ACHN (cell line): Measurements from ENCODE around the gene KIAA0319L.
"Not testable (repeated sequence)": the region's sequence is repeated elsewhere in the genome, so short reads cannot be mapped to it uniquely, and the experiment has no call there.

ENCODE experiments used
- DNase-seq: peaks from one replicate; pipeline ENCODE4 v3.0.0-alpha.2; 2015
- in situ Hi-C: cut with HindIII; loops from 2 replicates; pipeline ENCODE4 v1.10.0; 2017; ENCODE audit warnings: low sequenced_read_pairs, low pct_ligation_motif_present, low pct_unique_long_range_greater_than_20kb

The KIAA0319L gene

DNA sequence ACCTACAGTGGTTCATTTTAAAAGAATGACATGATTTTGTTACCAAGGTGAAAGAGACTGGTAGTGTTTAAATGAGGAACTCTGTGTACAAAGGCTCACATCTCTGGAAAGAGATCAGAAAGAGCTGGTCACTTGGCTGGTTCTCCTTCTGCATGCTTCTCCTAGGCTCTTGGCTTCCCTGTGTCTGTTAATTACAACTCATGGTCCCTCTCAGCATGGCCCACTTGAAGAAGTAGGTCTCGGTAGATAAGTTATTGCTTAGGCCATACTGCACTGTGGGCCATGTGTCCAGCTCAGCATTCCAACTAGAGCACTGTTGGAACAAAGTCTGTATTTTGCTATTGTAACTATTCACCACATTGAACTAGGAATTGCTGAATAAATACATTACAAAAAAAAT lies 91.1 kb downstream of the KIAA0319L start:
- no peak for DNase-seq
- in situ Hi-C loops = no loop called here

- in situ Hi-C loops = not testable (repeated sequence)
Measured at GRCh38 chr1:35463749-35464148, 93.5 kb downstream of the KIAA0319L start.

GRCh38 chr1:35463232-35463631 lies 94.0 kb downstream of the KIAA0319L start:
- no peak for DNase-seq
- in situ Hi-C loops = no loop called here

More at GRCh38 chr1:35463749-35464148, 93.5 kb downstream of the KIAA0319L start:
- DNase-seq = not testable (repeated sequence)

DNA sequence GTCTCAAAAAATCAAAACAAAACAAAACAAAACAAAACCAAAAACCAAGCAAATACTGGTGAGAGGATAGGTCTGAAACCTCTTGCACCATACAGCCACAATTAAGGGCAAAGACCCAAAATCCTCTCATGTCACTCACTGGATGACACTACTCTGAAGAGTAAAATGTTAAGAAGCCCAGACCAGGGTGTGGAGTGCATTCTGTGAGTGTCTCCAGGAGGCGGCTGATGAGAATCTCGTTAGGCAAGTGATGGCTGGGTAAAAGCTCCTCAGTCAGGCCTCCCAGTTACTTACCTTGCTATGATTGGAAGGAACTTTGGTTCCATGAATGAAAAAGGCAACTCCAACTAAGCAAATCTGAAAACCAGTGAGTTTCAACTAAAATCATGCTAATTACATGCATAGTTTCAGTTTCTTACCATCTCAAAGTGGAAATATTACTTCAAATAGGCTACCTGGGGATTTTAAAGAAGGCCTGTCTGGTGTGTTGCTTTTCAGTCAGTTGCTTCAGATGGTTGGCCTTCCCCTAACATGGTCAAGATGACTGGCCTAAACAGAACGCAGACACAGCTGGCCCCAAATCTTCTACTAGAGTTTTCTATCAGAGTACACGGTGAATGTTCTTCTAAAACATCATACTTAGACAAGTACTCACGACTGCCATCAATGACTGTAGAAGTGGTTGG lies 95.1 kb downstream of the KIAA0319L start:
- no peak for DNase-seq
- in situ Hi-C loops = no loop called here

DNA sequence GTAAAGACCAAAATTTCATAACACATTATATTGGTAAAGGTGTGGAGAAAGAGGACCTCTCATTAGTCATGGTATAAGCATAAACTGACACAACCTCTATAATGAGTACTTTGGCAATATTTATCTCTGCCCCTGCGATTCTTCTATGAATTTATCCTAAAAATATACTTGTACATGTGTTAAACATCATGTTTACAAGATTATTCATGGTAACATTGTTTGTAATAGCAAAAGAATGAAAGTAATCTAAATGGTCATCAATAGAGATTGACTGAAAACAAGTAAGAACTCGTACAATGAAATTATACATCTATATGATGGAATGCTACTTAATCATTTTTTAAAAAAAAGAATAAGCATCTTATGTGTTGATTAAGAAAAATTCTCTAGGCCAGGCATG lies 96.4 kb downstream of the KIAA0319L start:
- DNase-seq = no peak
- in situ Hi-C loops = no loop called here

DNA sequence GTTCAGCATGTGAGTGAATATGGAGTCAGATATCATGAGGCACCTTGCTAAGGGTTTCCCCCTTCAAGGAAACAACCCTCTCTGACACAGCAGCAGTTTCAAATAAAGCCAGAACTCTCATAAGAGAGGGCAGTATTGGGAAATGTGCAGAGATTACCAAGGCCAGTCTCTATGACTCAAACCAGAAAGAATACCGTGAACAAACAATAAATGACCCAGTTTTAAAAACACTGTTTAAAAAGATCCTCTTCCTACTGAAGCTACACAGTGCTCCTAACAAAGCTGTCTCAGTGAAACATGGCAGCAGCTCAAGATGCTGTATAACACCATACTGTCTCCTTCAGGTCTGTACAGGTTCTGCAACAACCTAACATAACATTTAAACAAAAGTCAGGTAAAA lies 102.6 kb downstream of the KIAA0319L start:
- in situ Hi-C loops = no loop called here
- no peak for DNase-seq

DNA sequence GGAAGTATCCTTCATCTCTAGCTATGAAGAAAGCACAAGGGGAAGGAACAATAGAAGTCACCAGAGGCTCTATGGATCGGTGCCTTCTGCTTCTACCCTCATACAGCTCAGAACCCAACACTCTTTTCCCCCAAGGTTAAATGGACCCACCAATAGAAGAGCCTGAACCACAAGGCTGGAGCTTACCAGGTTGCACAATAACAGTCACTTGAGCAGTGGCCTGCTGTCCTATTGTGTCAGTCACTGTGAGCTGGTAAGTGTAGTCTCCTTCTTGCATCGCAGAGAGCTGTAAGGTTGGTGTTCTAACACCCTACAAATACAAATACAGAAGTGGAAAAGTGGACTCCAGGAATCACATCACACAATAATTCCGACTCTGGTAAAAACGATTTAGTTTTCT lies 103.0 kb downstream of the KIAA0319L start:
- in situ Hi-C loops = no loop called here
- DNase-seq = no peak

DNA sequence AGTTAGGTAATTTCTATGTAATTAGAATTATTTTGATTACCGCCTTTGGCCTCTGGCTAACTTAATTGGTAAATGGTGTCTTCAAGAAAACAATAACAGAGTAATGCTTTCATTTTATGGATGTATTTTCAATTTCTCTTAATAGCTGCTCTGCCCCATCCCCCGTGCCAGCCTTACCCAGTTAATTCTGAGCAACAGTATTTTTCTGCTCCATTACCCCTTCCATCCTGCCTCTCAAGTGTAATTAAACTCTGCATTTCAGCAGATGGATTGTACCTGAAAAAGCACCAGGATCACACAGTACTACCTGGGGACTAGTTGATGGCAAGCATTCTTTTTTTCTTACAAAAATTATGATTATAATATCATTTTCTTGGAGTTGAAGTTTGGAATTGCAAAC lies 104.2 kb downstream of the KIAA0319L start:
- no peak for DNase-seq
- in situ Hi-C loops = no loop called here

- no peak for DNase-seq
- in situ Hi-C loops = no loop called here
Measured at GRCh38 chr1:35452106-35452774, 105.0 kb downstream of the KIAA0319L start.

DNA sequence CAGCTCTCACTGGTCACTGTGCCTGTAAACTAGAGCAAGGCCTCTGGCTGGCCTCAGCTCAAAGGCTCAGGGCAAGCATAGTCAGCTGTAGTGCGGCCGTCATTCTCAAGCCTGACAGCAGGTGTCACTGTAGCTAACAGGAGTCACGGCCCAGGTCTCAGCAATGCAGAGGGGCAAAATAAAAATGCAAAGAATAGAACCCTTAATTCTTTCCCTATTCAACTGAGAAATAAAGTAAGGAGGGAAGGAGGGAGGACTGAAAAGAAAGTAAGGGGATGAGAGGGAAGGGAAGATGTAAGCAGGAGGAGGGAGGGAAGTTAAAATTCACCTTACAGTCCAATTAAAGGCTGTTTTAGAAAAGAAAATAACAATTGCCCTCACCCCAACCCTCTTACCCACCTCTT lies 106.1 kb downstream of the KIAA0319L start:
- in situ Hi-C loops = no loop called here
- DNase-seq = peak; percentile 59

GRCh38 chr1:35449334-35450008 lies 107.7 kb downstream of the KIAA0319L start:
- in situ Hi-C loops = no loop called here
- DNase-seq = peak; percentile 8

DNA sequence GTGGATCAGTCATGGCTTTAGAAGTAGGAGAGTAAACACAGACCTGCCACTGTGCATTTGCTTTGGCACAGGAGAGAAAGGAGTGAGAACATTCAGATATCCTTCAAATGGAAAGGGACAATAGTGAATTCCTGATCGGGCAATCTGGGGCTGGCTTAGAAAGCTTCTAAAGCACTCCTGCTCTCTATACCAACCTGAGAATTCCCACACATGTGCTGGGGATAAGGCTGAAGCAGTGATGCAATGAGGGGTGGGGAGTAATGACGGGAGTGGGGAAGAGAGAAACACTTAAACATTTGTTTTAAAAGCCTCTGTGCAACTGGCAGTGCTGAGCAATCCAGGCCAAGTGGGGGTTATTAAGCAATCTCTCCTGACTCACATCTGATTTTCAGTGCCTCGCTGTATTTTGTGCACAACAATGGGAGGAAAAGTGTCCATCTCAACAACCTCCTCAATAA lies 108.8 kb downstream of the KIAA0319L start:
- DNase-seq = no peak
- in situ Hi-C loops = no loop called here

- no peak for DNase-seq
- in situ Hi-C loops = no loop called here
Measured at GRCh38 chr1:35447278-35447677, 109.9 kb downstream of the KIAA0319L start.

DNA sequence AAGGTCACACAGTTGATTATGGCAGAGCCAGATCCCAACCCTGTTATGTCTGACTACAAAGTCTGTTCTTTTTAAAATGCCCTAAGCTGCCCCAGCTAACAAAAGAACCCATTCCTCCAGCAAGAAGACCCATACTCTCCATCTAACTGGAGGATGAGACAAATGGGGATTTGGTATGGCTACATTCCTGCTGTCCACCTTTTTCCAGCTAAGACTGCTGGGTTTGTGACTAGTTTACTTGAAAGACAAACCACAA lies 112.8 kb downstream of the KIAA0319L start:
- in situ Hi-C loops = no loop called here
- no peak for DNase-seq

GRCh38 chr1:35443768-35444518 lies 113.3 kb downstream of the KIAA0319L start:
- in situ Hi-C loops = no loop called here
- DNase-seq = no peak

DNA sequence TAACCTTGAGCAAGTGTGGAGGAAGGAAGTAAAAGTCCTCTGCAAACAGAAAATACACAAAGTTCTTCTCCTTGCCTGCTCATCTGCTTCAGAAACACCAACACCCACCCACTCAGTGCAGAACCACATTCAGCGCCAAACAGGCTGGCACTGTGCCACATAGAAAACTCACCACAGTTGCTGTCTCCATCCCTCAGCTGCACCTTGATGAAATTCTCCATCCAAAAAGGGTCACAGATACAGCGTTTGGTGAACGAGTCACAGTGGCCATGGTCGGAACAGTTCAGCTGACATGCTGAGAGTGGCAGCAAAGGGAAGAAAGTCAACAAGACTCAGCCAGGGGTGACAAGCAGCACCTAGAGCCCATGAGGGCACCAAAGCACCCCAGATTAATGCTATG lies 114.5 kb downstream of the KIAA0319L start:
- in situ Hi-C loops = no loop called here
- no peak for DNase-seq

DNA sequence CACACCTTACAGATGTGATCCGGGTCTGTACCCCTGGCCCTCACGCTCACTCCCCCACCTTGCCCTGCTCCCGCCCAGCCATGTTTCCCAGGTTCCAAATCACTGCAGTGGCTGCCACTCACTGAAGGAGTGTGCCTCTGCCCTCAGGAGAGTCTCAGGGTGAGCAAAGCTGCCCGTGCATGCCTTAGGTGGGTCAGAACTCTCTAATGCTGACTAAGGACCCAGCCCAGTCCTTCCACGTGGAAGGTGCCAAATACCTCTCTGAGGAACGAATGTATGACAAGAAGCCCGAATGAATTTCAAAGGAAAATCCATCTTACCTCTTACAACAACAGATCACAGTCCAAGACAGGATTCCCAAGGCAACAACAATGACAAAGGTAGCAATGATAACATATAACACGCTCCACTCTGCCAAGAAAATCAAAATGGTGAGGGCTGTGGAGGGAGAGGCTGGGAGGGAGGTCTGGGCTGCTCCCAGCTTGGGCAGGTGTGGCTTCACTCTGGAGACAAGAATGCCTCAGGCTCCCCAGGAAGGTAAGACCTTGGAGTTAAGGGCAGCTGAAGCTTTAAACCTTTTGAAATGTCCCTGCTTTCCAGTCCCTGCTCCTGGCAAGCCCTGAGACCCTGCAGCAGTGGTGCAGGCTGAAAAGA lies 115.2 kb downstream of the KIAA0319L start:
- in situ Hi-C loops = no loop called here
- no peak for DNase-seq

GRCh38 chr1:35439626-35440025 lies 117.6 kb downstream of the KIAA0319L start:
- in situ Hi-C loops = no loop called here
- DNase-seq = no peak

GRCh38 chr1:35437200-35437599 lies 120.0 kb downstream of the KIAA0319L start:
- in situ Hi-C loops = no loop called here
- DNase-seq = no peak
